Measurements from ENCODE around the gene SIDT1.

SIDT1 gene

DNA sequence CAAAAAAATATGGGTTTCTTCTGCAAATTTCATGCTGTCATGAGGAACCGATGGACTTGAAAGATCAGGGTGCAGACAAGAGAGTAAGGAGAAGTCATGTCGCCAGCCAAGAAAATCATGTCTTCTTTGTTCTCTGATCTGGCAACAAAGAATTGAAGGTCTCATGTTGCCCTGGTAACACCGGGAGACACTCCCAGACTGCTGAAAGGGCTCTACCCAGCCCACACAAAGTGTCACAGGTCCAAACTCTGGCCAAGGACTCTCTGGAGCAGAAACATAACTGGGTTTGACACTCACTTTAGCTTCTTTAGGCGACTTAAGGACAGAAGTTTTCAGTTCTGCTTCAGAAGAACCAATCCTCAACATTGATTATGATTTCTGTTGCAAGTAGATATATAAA is 42.9 kb downstream of the SIDT1 start:
- Histone ChIP-seq H3K27ac (ENCODE audit: poor library complexity, severe bottlenecking) (no peak overlapping the region), H3K4me3 (ENCODE audit: severe bottlenecking) (no peak overlapping the region), H3K4me1 (ENCODE audit: insufficient read depth, poor library complexity, severe bottlenecking) (no peaks in the 10 kb centered on the region), H3K36me3 (ENCODE audit: low read depth) (no peaks in the 10 kb centered on the region), H3K9me3 (ENCODE audit: severe bottlenecking) (no peaks in the 10 kb centered on the region), H3K27me3 (ENCODE audit: insufficient read depth, poor library complexity, severe bottlenecking) (no peaks in the 10 kb centered on the region)
- no peak for ATAC-seq (ENCODE audit: low read depth)
- TF ChIP-seq, protein P1, sequence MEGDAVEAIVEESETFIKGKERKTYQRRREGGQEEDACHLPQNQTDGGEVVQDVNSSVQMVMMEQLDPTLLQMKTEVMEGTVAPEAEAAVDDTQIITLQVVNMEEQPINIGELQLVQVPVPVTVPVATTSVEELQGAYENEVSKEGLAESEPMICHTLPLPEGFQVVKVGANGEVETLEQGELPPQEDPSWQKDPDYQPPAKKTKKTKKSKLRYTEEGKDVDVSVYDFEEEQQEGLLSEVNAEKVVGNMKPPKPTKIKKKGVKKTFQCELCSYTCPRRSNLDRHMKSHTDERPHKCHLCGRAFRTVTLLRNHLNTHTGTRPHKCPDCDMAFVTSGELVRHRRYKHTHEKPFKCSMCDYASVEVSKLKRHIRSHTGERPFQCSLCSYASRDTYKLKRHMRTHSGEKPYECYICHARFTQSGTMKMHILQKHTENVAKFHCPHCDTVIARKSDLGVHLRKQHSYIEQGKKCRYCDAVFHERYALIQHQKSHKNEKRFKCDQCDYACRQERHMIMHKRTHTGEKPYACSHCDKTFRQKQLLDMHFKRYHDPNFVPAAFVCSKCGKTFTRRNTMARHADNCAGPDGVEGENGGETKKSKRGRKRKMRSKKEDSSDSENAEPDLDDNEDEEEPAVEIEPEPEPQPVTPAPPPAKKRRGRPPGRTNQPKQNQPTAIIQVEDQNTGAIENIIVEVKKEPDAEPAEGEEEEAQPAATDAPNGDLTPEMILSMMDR (IDR thresholded peaks at IDR 0.05; ENCODE audit: poor library complexity, severe bottlenecking), result no peak
- DNase-seq (ENCODE audit: low spot score), result no peak

DNA sequence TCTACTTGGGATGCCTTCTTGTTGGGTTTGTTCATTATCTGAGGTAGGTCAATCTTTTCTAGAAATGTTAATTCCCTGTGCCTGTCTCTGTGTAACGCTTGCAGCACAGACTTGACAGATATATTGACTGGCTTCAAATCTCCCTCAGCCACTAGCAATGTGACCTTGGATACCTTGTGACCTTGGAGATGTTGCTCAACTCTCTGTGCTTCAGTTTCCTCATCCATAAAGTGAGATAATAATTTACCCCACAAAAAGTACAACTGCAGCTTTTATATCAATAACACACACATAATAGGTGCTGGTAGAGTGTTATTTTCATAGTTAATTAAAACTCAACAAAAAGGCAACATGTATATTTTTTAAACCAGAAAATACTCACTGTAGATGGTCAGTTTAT is 52.9 kb downstream of the SIDT1 start:
- Histone ChIP-seq H3K4me1 (ENCODE audit: insufficient read depth, poor library complexity, severe bottlenecking) (no peaks in the 10 kb centered on the region), H3K36me3 (ENCODE audit: low read depth) (no peaks in the 10 kb centered on the region), H3K4me3 (ENCODE audit: severe bottlenecking) (no peak overlapping the region), H3K27ac (ENCODE audit: poor library complexity, severe bottlenecking) (no peak overlapping the region), H3K9me3 (ENCODE audit: severe bottlenecking) (no peaks in the 10 kb centered on the region), H3K27me3 (ENCODE audit: insufficient read depth, poor library complexity, severe bottlenecking) (peaks cover 3% of the 10 kb centered on the region)
- ATAC-seq (ENCODE audit: low read depth) (no peak), DNase-seq (ENCODE audit: low spot score) (no peak)
- TF ChIP-seq, protein P1 (IDR thresholded peaks at IDR 0.05; ENCODE audit: poor library complexity, severe bottlenecking), result no peak

DNA sequence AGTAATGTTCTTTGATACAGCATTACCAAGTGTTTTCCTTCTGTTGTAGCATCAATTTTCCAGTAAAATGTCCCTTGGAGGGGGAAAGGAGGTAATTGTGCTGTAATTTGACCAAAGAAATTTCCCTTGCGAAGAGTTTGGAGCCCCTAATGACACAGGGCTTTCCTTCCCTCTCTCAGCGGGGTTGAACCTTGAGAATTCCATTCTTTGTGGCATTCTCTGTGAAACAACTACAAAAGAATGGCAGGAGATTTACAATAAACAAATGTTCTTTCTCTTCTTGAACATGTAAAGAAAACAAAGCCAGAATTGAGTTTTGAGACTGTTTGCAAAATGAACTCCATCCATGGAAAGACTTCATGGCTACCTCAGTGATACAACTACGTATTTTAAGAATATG is 53.4 kb downstream of the SIDT1 start:
- ATAC-seq (ENCODE audit: low read depth) (no peak), DNase-seq (ENCODE audit: low spot score) (no peak)
- H3K36me3 ChIP-seq (ENCODE audit: low read depth), result no peaks in the 10 kb centered on the region

DNA sequence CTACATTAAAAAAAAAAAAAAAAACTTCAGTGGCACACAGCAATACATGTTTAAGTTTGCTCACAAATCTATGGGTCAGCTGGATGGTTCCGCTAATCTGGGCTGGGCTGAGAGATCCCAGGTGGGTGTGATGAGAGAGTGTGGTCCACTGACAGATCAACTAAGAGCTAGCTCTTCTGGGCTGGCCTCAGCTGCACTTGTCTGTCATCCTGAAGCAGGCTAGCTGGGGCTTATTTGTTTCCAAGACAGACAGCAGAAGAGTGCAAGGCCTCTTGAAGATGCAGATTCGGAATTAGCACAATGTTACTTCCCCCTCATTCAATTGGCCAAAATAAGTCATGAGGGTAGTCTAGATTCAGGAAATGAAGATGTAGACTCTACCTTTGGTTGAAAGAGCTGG is 56.5 kb downstream of the SIDT1 start:
- no peak for ATAC-seq (ENCODE audit: low read depth)
- no peaks in the 10 kb centered on the region for H3K9me3 ChIP-seq (ENCODE audit: severe bottlenecking)
- H3K27me3 ChIP-seq (ENCODE audit: insufficient read depth, poor library complexity, severe bottlenecking), result peaks cover 3% of the 10 kb centered on the region
- H3K36me3 ChIP-seq (ENCODE audit: low read depth), result no peaks in the 10 kb centered on the region
- H3K27ac ChIP-seq (ENCODE audit: poor library complexity, severe bottlenecking), result no peak overlapping the region
- no peaks in the 10 kb centered on the region for H3K4me1 ChIP-seq (ENCODE audit: insufficient read depth, poor library complexity, severe bottlenecking)
- no peak overlapping the region for H3K4me3 ChIP-seq (ENCODE audit: severe bottlenecking)
- TF ChIP-seq, protein P1 (IDR thresholded peaks at IDR 0.05; ENCODE audit: poor library complexity, severe bottlenecking), result no peak
- DNase-seq (ENCODE audit: low spot score), result no peak

More for the DNA sequence above, 53.4 kb downstream of the SIDT1 start:
- TF ChIP-seq, protein P1 (IDR thresholded peaks at IDR 0.05; ENCODE audit: poor library complexity, severe bottlenecking), result no peak
- peaks cover 3% of the 10 kb centered on the region for H3K27me3 ChIP-seq (ENCODE audit: insufficient read depth, poor library complexity, severe bottlenecking)
- no peaks in the 10 kb centered on the region for H3K4me1 ChIP-seq (ENCODE audit: insufficient read depth, poor library complexity, severe bottlenecking)
- H3K4me3 ChIP-seq (ENCODE audit: severe bottlenecking), result no peak overlapping the region
- no peaks in the 10 kb centered on the region for H3K9me3 ChIP-seq (ENCODE audit: severe bottlenecking)
- H3K27ac ChIP-seq (ENCODE audit: poor library complexity, severe bottlenecking), result no peak overlapping the region

DNA sequence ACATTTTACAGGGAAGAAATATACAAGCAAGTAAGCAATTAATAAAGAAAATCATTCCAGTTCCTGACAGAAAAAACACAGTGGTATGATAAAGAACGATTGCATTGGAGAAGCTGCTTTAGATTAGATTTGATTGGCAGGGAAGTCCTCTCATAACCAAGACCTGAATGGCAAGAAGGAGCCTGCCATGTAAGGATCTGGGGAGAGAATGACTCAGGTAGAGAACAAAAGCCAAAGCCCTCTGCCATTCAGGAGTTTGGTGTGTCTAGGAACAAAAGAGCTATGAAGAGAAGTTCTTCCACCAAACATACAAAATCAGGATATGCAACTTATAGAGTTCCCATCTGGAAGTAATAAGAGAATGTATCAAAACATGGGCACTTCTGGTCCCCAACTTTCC is 57.6 kb downstream of the SIDT1 start:
- TF ChIP-seq, protein P1 (IDR thresholded peaks at IDR 0.05; ENCODE audit: poor library complexity, severe bottlenecking), result no peak
- H3K27ac ChIP-seq (ENCODE audit: poor library complexity, severe bottlenecking), result no peak overlapping the region
- no peaks in the 10 kb centered on the region for H3K9me3 ChIP-seq (ENCODE audit: severe bottlenecking)
- H3K36me3 ChIP-seq (ENCODE audit: low read depth), result no peaks in the 10 kb centered on the region
- H3K27me3 ChIP-seq (ENCODE audit: insufficient read depth, poor library complexity, severe bottlenecking), result peaks cover 3% of the 10 kb centered on the region
- ATAC-seq (ENCODE audit: low read depth) (no peak), DNase-seq (ENCODE audit: low spot score) (no peak)
- no peak overlapping the region for H3K4me3 ChIP-seq (ENCODE audit: severe bottlenecking)
- no peaks in the 10 kb centered on the region for H3K4me1 ChIP-seq (ENCODE audit: insufficient read depth, poor library complexity, severe bottlenecking)
